Measurements from ENCODE around the gene ABLIM2.

DNA sequence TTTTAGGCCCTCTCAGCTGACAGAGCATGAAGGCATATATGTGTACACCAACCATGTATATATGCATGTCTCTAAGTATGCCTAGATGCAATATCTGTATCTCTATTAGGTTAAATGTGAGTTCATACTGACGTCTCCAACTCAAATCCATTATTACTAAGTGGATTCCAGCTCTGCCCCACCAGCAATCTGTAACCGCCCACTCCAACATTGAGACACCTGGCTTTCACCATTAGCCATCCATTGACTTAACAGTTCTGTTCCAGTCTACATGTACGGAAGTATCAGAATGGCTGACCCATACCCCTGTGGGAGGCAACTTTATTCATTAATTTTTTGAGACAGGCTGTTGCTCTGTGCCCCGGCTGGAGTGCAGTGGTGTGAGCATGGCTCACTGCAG, 25.4 kb upstream of the ABLIM2 start:
- TF ChIP-seq, protein P1, sequence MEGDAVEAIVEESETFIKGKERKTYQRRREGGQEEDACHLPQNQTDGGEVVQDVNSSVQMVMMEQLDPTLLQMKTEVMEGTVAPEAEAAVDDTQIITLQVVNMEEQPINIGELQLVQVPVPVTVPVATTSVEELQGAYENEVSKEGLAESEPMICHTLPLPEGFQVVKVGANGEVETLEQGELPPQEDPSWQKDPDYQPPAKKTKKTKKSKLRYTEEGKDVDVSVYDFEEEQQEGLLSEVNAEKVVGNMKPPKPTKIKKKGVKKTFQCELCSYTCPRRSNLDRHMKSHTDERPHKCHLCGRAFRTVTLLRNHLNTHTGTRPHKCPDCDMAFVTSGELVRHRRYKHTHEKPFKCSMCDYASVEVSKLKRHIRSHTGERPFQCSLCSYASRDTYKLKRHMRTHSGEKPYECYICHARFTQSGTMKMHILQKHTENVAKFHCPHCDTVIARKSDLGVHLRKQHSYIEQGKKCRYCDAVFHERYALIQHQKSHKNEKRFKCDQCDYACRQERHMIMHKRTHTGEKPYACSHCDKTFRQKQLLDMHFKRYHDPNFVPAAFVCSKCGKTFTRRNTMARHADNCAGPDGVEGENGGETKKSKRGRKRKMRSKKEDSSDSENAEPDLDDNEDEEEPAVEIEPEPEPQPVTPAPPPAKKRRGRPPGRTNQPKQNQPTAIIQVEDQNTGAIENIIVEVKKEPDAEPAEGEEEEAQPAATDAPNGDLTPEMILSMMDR (IDR thresholded peaks at IDR 0.05): no peak
- TF ChIP-seq POLR2A (IDR thresholded peaks at IDR 0.05): no peak

Data from body of pancreas (tissue), 4 donors.